EL (cell line): ENCODE data around the gene OR2G2.
A peak's percentile ranks its signal among the peaks of the same experiment; 100 is the strongest.

Experiments
- DNase-seq: peaks from one replicate; pipeline ENCODE4 v3.0.0-alpha.2; 2016

Gene OR2G2, protein sequence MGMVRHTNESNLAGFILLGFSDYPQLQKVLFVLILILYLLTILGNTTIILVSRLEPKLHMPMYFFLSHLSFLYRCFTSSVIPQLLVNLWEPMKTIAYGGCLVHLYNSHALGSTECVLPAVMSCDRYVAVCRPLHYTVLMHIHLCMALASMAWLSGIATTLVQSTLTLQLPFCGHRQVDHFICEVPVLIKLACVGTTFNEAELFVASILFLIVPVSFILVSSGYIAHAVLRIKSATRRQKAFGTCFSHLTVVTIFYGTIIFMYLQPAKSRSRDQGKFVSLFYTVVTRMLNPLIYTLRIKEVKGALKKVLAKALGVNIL

DNA sequence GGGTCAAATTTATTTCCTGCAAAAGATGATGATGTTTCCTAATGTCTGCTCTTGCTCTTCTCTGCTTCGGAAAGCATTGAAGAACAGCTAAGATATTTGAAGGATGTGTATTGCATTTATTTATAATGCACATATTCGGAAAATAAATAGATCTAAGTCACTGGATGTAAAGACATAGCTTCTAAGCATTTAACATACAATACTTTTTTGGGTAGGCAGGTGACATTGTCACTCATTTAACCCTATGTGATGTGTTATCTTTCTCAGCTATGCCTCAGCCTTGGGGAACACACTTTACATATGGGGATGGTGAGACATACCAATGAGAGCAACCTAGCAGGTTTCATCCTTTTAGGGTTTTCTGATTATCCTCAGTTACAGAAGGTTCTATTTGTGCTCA lies at the start of gene OR2G2:
TSS of gene OR2G2 (plus strand) at position 301 of the 400 bp plus-strand sequence. CDS start at position 301, 0 bp downstream.
- no peak for DNase-seq

DNA sequence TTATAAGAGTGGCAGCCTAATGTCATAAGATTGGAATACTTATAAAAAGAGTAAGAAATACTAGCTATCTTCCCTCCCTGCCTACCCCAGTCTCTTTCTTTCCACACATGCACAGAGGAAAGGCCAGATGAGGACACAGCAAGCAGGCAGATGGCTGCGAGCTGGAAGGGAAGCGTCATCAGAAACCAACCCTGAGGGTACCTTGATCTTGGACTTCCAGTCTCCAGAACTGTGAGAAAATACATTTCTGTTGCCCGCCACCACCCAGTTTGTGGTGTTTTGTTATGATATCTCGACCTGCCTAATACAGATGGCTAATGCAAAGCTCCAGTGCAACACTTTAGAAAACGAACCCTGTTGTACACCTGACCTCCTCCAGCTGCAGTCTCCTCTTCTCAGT lies 49.6 kb upstream of the OR2G2 start:
- DNase-seq: no peak

DNA sequence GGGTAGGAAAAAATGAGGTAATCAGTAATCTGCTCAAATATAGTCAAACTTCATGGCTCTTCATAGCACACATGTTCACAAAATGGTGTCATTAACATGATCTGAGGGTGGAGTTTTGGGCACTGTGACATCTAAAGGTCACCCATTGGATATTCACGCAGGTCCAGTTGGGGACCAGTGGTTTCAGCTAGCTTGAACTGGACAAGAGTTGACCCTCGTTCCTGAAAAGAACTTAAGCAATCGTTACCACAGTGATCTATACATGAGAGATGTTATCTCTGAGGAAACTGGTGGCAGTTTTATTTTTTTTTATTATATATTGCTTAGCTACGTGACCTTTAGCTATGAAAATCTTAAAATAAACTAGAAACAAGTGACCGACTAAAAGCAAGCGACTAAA lies 48.9 kb upstream of the OR2G2 start:
- DNase-seq: no peak

DNA sequence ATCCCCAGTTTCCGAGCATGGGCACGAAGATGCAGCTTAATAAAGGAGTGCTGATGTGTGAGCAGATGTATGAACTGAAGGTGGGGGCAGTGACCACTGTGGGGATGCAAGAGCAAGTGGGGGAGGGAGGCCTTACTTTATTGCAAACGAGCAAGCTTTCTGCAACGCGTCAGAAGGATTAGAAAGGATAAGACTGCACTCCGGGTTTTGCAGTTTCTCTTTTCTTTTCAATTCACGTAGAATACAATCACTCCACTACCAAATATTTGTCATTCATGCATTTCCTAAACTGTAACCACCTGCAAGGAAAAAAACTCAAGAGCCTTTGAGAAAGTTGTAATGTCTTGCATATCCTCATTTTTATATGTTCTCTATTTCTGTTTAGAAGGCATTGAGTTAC lies 47.6 kb upstream of the OR2G2 start:
- no peak for DNase-seq

DNA sequence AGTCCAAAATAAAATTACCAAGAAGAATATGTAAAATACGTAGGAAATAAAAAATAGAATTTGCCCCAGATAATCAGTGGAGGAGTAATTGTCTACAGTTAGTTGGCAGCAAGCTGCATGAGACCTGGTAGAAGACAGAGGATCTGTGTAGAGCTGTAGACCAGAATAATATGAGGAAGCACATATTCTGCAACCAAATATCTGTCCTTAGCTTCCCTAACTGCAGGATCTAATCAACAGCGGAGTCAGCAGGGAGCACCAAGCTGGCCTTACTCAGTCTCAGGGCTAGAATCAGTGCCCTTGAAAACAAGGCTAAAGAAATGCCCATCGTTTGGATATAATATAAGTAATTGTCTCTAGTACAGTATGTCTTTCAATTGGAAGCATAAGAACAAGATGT lies 45.3 kb upstream of the OR2G2 start:
- DNase-seq: no peak

DNA sequence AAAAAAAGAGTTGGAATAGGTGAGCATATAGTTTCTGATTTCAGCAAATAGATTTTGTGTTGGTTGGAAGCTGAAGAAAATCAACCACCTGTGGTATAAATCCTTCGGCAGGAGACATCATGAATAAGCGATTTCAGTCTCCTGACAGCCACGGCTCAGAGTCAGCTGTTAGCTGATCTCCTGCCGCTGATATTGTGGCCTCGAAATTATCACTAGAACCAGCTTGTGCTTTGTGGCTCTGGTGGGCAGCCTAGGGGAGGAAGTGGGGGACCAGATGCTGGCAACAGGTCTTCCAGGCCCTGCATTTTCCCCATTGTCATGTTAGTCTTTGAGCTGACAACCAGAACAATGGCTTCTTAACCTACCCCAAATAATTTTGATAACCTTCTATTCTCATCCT lies 40.1 kb upstream of the OR2G2 start:
- no peak for DNase-seq

DNA sequence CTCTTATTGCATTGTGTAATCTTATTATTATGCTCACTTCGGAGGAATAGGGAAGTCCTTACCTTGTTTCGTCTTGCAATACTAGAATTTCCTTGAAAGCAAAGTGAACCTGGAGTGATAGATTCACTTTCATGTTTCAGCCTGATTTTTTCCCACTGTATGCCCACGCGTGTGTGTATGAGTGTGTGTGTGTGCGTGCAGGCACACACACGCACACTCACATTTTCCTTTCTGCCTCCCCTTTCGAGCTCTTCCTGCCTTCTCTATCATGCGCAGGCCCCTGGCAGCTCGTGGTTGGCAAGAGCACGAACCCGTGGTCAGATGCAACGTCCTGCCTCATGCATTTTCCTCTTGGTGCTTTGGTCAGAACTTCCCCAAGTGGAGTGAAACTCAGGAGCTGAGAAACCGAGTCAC lies 39.4 kb upstream of the OR2G2 start, which contains the start of gene GCSAML:
TSS of gene GCSAML (plus strand) at position 366 of the 414 bp plus-strand sequence. CDS start 58 bp downstream, outside the sequence.
- DNase-seq: no peak

DNA sequence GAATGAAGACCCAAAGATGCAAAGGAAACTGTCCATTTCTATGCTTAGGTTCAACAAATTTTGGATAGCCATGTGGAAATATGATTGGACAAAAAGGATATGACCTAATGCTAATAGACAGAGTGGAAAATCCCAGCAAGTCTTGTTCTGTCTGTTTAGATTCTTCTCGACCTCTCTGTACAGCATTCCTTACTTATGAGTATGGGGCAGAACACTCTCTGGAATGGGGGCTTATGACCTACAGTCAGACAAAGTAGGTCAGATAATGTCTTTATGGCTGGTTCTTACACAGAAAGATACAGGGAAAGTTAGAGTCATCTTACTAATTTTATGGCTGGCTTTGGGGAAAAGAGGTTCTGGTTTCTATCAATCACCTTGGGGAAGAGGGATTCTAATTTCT lies 36.4 kb upstream of the OR2G2 start:
- DNase-seq: peak; percentile 55

DNA sequence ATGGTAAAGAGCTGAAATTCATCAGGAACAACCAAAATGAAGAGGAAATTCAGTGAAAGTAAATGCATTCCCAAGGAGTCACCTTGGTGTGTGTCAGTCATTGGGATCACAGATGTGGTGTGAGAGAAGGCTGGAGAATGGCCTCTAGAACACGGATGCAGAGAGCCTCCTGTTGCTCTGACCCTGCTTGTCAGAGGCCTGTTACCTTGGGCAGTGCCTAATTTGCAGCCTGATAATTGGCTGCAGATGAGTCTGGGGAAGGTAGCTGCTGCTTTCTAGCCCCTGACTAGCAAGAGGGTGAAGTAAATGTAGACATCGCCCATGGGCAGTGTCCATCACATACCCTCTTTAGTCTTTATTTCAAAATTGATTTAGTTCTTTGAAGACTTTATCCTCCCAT lies 35.9 kb upstream of the OR2G2 start:
- no peak for DNase-seq

DNA sequence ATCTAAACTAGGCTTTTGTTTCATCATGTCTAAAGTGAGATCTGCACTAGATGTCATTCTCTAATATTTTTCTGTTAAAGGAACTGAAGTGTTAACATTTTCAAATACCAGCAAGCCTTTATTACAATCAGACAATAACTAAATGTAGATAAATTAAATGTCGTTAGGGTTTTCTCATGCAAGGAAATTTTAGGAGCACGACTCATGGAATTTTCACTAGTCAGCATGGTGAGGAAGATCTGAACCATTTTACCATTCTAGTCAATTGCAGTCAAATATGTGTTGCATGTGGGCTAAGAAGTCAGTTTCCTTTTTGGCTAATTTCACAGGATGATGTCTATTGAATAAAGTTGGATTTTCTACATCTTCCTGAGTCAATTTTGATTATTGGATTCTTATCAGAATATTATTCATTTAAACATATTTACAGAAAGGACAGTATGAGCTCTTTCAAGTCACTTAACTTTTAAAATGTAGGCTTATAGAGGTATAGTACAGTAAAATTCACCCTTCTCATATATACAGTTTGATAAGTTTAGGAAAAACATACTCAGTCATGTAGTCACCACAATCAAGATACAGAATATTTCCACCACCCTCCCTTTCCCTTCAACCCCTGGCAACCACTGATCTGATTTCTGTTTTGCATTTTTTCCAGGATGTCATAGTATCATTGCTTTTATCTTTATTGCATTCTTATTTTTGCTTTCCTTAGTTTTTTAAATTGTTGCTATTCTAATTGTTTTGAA lies 30.1 kb upstream of the OR2G2 start:
- no peak for DNase-seq

DNA sequence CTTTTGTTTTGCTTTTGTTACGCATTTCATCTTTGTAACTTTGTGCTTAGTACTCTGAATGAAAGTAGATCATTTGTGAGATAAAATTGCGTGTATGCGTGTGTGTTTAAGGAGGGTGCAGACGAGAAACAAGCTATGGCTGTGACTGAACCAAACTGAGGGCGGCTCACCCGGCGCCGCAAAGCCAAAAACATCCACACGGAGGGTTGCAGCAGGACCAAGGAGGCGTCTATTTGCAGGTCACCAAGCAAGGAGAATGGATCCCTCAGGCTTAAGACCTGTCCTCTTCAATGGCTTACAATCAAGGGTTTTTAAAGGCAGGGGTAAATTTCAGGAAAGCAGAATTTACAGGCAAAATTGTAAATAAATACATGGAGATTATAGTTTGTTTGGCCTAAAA lies 26.4 kb upstream of the OR2G2 start:
- DNase-seq: no peak

DNA sequence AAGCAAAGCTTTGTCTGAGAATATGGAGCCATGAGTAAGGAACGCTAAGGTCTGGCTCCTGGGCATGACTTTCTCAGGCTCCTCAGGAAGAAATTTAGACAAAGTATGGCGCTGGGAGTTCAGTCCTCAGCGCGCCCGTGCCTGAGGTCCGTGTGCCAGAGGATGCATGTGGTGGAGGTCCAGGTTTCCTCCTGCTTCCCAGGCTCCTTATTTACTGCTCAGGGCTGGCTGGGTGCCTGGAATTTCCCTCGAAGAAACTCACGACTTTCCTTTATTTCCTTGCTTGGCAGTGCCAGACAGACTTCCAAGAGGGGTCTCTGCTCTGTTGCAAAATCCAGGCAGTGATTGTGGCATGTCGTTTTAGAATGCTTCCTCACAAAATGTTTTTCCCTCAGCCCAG lies 26.0 kb upstream of the OR2G2 start:
- no peak for DNase-seq

DNA sequence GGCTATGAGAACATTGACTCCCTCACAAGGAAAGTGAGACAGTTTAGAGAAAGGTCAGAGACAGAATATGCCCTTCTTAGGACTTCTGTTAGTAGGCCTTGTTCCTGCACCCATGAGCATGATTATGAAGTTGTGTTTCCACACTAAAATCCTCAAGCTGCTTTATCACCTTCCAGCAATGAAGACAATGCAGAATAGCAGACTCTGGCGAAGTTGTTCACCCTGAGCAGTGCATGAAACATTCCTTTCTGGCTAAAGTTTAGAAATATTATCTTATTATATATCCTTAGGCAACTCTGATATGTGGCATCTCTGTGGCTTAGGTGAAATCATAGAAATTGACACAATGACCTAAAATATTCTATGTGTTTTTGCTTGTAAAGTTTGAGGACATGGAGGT lies 13.9 kb upstream of the OR2G2 start:
- no peak for DNase-seq

DNA sequence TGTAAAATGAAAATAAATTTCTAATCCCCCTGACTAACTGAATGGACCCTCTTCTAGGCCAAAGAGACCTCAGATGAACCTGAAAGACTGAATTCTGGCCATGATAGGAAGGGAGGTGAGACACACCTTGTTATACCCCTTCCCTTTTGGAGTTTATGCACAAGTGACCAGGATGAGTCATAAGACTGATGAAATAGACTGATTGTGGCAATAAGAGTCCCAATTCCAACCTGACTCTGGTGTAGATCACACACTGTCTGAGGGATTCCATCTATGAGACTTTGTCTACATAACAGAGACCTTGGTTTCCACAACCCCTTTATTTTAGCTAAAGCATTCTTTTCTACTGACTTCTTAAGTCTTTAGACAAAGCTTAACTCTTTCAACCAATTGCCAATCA lies 13.5 kb upstream of the OR2G2 start:
- DNase-seq: no peak

DNA sequence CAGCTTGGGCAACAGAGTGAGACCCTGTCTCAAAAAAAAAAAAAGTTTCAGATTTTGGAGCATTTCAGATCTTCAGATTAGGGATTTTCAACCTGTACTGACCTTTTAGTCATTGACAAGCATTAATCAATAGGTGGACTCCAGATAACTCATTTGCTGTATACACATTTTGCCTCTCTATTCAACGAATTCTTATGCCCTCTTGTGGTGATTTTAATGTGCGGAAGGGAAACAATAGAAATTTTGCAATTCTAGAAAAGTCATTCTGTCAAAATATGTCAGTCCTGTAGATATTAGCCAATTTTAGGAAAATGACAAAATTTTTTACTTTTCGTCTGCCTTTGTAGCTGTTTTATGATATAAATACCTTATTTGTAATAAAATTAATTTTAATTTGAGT lies 11.6 kb upstream of the OR2G2 start:
- peak; percentile 10 for DNase-seq

DNA sequence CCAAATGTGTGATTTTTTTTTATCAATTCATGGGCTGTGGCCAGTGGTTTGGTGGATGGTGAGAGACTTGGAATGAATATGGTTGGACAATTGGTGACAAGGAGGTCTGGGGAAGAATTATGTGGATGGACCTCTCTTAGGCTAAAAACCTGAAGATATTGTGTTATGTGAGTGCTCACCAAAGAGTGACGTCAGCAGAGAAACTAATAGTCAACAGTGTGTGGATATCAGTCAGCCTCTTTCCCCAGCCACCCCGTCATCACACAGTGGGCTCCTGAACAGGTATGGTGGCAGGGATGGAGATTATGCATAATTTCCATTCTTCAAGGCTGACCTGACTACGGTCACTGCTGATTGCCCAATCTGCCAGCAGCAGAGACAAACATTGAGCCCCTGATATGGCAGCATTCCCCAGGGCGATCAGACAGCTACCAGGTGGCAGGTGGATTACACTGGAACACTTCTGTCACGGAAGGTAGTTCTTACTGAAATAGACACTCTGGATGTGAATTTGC lies 9.2 kb upstream of the OR2G2 start:
- no peak for DNase-seq

DNA sequence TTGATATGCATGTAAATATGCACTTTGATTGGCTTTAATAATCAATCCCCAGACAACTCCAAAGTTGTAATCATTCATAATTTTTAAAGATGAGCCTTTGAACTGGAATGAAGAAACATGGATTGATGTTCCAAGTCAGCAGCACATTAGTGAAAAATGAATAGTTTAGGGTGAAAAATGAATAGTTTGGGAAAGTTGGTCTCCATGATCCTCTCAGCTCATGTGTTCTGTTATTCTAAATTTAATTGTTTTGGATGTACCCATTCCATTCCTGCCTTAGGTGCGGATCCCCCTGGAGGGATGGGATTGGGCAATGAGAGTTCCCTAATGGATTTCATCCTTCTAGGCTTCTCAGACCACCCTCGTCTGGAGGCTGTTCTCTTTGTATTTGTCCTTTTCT lies 17.1 kb downstream of the OR2G2 start, which contains the start of gene OR2G3:
TSS of gene OR2G3 (plus strand) at position 301 of the 400 bp plus-strand sequence. CDS start at position 301, 0 bp downstream.
- DNase-seq: no peak

DNA sequence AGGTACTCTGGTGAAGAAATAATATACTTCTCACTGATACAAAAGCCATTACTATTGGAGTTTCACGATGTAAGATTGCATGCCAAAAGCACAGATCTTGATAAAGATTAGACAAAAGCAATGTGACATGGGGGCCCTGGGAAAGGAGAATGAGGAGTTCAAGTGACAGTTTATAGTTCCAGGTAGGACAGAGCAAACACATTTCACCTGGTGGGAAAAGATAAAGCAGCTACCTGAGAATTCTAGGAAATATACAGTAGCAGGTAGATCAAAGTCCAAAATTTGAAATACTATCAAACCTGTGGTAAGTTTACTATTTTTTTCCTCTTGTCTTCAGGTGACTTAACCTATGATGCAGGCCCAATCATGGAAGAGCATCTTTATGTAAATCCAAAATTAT lies 25.2 kb downstream of the OR2G2 start:
- DNase-seq: no peak

DNA sequence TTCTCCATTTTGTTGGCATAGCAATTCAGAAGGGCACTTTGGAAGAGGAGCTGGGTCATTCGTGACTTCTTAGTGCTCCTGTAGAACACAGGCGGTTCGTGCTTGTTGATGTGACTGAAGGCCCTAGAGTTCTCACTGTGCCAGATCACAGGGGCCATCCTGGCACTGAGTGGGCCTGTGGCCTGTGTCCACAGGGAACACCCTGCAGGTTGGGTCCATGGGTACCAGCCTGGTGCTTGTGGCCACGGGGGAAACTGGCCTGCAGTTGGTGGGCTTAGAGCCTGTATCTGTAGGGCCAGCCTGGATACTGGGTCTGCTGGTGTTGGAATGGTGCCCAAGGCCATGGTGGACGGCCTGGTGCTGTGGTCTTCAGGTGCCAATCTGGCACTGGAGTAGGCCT lies 26.5 kb downstream of the OR2G2 start:
- no peak for DNase-seq

DNA sequence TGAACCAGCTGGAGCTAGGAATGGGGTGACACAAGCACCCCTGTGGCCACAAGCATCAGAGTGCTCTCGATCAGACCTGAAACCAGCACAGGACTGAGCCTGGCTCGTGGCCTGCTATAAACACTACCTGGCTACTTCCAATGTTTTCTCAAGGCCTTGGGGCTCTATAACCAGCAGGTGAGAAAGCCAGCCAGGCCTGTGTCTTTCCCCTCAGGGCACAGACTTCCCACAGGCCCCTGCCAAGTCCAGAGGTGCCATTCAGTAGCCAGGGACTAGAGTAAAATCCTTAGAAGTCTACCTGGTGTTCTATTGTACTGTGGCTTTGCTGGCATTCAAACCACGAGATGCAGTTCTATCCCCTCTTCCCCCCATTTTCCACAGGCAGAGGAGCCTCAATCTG lies 39.8 kb downstream of the OR2G2 start:
- no peak for DNase-seq

DNA sequence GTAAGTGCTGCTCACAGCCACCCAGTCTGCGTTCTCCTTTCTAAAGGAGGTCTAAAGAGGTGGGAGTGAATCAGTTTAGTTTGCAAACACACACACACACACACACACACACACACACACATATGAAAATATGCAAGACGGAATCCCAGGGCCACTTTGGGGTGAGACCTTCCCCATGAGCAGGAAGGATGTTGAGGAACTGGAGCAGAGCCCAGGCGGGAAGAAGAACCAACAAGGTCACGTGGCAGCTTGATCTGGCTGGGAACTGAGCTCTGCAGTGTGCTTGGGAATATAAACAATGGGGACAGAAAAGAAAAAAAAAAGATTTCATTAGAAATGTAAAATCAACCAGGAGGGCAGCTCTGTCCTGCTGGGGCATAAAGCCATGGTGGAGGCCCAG lies 49.9 kb downstream of the OR2G2 start:
- no peak for DNase-seq

DNA sequence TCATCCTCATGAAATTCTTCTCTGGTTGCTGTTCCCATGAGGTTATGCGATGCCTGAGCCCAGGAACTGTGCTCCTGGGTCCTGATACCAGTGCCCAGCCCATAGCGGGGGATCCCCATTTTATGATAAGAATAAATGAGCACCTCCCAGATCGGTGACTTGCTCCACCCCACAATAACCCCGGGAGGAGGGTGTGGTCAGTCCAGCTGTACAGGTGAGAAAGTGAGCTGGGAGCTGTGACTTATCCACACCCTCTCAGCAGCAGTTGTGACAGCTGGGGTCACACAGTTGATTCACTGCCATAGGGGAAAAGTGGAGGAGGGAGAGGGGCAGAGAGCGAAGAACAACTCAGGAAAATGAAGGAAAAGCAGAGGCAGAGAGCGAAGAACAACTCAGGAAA lies 50.6 kb downstream of the OR2G2 start:
- DNase-seq: no peak
